ENCODE measurements around the gene CDKN2B-AS1.
"Not testable (repeated sequence)": the region's sequence is repeated elsewhere in the genome, so short reads cannot be mapped to it uniquely, and the experiment has no call there.

Gene CDKN2B-AS1

DNA sequence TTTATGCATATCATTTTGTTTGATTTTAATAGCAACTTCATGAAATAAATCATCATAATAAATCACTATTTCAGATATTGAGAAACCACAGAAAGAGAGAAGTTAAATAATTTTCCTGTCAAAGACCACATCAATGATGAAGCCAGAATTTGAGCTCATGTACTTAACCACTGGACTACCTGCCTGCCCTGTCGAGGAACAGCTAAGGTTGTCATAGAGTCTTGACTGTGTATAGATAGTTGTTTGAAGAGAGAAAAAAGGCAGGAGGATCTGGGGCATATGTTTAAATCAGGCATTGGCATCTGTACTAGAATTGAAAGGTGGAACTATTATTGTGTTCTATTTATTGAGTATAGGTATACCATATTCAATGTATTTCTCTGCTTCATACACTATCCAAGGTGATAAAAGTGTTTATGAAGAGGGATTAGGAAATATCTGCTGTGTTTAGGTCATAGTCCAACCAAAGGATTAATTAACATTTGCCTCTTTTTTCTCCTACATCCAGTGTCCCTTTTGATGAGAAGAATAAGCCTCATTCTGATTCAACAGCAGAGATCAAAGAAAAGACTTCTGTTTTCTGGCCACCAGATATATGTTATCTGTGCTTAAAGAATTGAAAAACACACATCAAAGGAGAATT is 51.8 kb downstream of the CDKN2B-AS1 start:
- no peak for DNase-seq

DNA sequence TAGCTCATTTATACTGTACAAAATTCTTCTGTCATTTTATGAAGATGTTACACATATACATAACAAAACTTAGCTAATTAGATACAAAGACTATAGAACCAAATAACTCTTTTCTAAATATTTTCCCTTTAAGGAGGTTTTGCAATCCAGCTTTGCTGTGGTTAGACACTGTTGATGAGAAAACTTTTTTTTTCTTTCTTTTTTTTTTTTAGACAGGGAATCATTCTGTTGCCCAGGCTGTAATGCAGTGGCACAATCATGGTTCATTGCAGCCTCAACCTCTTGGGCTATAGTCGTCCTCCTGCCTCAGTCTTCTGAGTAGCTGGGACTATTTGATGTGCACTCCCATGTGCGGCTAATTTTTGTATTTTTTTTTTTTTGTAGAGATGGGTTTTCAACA is 53.0 kb downstream of the CDKN2B-AS1 start:
- DNase-seq: no peak

DNA sequence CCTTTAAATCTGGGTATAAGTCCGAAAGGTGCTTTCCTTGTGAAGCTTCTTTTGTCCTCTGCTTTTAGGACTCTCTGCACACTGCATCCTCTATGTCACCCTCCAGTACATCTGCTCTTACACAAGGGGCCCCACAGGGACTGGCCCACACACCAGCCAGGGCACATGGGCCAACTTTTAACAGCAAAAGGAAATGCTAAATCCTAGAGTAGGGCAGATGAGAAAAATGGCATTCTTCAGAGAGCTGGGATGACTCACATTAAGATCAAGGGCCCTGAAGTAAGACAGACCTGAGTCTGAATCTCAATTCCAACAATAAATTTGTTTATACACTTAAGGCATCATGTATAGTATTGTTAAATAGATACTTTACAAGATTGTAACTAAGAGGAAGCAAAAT is 54.8 kb downstream of the CDKN2B-AS1 start:
- no peak for DNase-seq

DNA sequence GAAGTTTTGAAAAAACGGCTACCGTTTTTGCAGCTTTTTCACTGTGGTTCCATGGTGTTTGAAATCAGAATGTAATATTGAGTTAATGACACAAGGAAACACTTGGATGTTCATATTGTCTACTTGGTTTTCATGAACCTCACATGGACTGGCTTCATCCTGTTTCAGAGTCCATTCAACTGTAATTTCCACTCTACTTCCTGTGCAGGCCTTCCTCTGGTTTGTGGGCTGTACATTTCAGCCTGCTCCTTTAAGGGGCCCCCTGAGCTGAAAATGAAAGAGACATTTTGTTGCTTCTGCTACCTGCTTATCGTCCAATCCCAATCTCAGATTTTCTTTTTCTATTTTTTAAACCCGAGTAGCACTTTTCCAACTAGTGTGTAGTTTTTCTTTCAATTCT is 56.3 kb downstream of the CDKN2B-AS1 start:
- no peak for DNase-seq

DNA sequence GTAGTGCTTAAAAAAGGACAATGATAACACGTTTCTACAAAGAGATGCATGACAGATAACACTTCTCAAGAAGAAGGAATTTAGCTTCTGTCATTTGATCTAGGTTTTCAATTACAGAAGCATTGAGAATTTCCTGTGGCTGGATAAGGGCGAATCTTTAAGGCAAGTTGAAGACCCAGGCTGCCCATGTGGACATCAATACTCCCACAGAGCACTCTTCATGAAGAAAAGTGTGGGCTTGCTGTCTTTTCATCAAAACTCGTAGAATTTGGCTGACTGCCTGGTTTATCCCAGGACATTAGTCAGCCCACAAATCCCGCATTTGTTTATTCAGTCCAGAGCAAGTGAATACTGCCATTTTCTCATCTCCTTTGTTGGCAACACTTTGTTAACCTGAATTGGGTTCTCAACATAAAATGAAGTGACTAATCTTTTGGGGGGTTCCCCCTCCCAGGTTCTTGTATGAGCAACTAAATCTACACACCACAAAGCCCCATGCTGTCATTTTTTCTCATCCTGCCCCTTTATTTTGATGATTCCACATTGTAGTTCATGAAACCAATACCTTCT is 57.9 kb downstream of the CDKN2B-AS1 start:
- DNase-seq: no peak

DNA sequence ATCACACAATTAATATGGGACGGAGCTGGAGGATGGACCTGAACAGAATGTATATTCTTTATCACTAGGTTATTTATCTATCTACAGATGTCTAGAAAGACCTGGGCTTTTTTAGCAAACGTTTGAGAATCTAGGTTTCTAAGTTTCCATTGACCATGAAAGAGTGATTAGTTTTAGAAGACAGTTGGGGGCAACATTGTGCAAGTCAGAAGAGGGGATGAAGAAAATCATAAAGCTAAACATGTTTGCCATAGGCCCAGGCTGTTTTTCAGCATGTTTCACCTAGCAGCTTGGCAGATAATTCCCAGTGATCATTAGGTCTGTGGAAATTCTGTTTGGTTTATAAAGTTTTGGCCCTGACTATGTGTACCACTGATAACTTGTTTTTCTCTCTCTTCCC is 58.6 kb downstream of the CDKN2B-AS1 start:
- DNase-seq: no peak

DNA sequence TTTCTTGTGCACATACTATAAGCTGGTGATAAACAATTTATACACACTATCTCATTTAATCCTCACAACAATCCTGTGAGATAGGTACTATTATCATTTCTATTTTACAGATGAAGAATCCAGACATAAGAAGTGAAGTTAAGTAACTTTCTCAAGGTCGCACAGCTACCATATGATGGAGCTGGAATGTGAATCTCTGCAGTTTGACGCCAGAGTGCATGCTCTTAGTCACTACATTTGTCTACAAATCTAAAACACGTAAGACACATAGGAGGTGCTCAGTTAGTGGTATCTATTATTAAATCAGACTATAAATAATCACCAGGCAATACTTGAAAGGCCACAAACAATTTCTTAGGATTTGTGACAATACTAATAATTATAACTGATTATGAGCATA is 59.5 kb downstream of the CDKN2B-AS1 start:
- DNase-seq: no peak

DNA sequence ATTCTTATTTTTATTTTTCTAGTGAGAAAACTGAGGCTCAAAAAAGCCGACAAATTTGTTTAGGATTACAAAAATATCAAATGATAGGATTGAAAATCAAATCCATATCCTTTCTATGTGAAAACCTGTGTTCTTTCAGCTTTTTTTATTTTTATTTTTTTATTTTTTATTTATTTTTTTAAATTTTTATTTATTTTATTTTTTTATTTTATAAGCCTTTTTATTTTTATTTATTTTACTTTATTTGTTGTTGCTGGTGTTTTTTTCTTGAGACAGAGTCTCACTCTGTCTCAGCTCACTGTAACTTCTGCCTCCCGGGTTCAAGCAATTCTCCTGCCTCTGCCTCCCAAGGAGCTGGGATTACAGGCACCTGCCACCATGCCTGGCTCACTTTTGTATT is 59.9 kb downstream of the CDKN2B-AS1 start:
- no peak for DNase-seq

DNA sequence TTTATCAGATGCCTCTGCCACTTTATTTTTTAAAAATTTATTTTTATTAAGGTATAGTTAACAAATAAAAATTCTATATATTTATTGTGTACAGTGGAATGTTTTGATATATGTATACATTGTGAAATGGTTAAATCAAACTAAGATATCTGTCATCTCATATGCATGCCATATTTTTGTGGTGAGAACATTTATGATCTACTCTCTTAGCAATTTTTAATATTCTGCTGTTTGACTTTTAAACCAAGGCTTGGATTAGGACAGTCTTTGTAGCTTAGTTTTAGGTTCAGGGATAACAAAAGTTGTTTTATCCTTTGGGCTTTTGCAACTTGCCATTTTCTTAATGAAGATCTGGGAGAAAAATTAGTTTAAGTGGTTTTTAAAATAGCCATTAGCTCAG is 60.5 kb downstream of the CDKN2B-AS1 start:
- DNase-seq: no peak

DNA sequence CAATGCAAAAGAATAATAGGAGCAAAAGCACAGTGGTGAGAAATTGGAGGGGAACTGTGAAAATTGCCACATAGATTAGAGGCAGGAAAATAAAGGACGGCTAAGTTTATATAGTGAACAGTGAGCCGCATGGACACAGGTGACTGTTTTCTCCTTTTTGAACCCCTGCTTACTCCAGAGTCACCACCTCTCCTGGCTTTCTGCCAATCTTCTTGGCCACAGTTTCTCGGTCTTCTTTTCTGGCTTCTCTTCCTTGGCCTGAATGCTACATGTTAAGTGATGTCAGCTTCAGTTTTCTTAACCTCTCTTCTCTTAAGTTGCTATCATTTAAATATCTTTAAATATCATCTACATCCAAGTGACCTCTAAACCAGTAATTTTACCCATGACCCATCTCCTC is 61.8 kb downstream of the CDKN2B-AS1 start:
- no peak for DNase-seq

DNA sequence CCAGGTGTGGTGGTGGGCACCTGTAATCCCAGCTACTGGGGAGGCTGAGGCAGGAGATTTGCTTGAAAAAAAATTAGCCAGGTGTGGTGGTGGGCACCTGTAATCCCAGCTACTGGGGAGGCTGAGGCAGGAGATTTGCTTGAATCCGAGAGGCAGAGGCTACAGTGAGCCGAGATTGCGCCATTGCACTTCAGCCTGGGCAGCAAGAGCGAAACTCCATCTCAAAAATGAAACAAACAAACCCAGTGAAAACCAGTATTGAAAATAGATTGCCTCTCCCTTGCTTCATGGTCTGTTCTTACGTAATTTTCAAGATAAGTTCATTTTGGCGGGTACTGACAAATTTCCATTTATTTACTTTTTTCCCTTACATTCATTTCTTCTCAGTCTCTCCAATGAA is 63.4 kb downstream of the CDKN2B-AS1 start:
- DNase-seq: not testable (repeated sequence)

DNA sequence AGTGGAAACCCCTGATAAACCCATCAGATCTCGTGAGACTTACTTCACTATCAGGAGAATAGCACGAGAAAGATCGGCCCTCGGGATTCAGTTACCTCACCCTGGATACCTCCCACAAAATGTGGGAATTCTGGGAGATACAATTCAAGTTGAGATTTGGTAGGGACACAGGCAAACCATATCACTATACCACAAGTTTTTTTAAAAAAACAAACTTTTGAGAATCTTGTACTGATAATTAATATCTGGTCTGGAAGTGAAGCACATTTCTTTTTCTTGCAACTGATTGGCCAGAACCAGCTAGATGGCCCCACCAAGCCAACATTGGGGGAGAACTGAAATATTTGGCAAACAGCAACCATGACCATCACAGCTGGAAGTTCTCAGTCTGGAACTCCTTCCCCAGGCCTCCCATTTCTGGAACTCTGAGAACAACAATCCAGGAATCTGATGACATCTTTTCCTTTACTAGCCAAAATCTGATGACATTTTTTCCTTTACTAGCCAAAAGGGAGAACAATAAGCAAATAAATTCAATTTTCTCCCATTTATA is 66.3 kb downstream of the CDKN2B-AS1 start:
- DNase-seq: no peak

DNA sequence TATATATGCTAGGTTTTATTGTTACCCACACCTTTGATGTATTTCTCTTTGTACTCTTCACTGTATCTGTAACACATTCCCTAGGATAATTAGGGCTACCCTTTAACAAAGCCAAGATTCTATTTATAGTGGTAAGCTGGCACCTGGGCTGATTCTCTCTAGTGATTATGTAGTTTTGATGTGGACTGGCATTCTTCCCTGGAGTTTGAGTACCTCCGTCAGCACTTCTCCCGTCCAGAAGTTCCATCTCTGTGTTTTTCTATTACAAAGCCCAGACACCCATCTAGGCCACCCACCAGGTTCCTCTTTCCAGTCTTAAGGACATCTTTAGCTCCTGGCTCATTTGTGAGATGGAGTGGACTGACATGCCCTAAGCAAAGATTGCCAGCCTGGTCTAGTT is 70.4 kb downstream of the CDKN2B-AS1 start:
- DNase-seq: no peak

DNA sequence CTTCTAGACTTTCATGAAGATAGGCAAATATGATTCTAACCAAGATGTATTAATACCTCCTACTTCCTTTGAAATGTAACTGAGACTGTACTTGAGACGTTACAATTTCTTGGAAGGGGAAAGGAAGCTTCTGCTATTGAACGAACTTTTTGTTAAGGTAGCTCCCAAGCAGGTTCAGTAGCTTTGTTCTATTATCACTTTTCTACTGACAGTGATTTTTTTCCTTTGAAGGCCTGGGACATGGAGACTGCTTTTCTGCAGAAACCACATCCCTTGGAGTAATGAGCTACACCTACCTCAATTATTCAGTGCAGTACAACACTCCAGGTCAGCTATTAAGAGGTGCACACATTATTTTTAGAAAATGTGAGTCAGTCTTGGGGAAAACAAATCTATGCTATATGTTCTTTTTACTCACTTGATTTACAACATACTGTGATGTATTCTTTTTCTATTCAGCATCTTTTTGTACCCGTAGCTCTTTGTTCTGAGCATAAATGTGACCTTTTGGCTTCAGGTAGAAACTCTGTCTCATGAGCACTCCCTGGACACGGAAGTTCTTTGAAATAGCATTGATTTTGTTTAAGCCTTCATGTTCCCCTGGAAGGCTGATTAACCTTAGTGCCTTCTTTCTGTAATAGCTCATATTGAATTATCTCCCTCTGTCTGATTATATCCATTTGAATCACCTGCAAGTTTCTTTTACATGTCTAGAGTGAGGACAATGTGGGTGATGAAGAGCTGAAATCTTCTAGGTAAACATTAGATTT is 71.0 kb downstream of the CDKN2B-AS1 start:
- DNase-seq: no peak

DNA sequence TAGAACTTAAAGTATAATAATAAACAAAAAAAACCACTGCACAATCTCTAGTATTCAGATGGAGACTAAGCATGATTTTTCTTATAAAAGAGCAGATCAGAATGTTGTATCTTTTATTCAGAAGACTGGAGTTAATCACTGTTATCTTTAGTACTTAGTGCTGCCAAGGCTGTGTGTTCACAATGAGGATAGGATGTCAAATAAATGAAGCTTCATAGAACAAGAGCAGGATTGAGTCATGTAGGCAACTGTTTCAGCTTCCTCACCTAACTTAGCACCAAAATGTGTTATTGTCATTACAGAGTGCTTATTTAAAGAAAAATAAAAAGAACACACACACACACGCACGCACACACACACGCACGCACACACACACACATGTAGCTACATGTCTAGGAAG is 72.6 kb downstream of the CDKN2B-AS1 start:
- no peak for DNase-seq

DNA sequence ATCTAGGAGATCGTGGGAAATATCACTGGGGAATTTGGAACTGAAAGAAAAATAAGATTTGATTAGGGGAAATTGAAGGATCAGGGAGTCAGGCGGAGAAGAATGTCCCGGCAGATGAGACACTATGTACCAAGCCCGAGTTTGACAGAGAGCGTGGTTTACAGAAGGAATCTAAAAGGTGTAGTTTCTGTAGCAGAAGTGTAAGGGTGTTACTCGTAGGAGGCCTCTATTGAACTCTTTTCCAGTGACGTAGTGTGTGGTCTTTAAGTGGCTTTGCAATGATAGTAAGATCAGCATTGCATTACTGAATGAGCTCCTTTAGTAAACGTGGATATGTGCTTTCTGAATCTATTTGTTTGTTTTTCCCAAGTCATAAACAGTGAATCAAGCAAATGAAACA is 73.8 kb downstream of the CDKN2B-AS1 start:
- DNase-seq: no peak

DNA sequence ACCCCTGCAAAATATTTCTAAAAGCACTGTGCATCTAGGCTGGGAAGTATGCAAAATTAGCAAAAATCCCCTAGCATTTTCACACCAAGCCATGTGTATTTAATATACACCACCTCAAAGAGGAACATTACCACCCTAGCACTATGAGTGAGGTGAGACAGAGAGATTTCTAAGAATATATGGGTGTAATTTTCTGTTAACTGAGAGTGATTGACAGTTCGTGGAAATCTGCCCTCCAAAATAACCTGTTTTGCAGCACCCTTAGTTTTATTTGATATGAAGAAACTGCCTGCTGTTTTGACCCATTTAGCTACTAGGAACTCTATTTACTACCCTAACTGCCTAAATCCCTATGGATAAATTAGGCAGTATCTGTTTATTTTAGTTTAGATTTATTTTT is 78.8 kb downstream of the CDKN2B-AS1 start:
- DNase-seq: no peak

DNA sequence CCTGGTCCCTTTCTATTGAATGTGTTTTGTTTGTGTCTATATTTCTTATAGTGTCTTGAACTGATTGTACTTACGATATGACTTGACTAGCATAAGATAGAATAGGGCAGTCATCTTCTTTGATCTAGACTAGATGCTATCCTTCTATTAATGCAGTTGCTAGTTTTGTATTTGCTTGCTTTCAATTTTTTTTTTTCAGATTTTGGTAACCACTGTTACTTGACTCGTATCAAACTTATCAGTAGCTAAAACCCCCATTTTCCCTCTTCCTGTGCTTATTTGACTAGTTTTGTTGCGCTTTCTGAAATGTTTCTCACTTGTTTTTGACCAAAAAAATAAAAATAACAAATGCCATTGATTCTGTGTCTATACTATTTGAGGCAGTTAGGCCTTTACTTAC is 83.5 kb downstream of the CDKN2B-AS1 start:
- DNase-seq: no peak

DNA sequence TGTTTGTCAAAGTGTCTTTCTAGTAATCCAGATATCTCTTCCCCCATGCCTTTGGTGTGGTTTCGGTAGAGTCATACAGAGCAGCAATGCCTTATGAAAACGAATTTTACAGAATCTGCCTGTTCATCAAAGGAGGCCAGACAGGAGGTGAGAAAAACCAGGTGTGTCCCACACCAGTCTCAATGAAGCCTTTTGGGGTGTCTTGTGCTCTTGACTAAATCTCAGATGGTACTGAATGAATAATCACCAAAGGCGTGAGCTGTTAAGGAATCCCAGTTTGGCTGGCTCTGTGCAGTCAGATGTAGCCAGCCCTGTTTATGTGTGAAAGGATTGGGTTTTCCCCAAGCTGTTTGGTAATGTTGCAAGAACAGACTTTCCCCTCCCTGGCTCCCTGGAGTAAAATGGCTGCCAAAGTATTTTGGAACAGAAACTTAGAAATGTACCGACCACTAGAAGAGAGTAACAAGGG is 85.3 kb downstream of the CDKN2B-AS1 start:
- DNase-seq: no peak

DNA sequence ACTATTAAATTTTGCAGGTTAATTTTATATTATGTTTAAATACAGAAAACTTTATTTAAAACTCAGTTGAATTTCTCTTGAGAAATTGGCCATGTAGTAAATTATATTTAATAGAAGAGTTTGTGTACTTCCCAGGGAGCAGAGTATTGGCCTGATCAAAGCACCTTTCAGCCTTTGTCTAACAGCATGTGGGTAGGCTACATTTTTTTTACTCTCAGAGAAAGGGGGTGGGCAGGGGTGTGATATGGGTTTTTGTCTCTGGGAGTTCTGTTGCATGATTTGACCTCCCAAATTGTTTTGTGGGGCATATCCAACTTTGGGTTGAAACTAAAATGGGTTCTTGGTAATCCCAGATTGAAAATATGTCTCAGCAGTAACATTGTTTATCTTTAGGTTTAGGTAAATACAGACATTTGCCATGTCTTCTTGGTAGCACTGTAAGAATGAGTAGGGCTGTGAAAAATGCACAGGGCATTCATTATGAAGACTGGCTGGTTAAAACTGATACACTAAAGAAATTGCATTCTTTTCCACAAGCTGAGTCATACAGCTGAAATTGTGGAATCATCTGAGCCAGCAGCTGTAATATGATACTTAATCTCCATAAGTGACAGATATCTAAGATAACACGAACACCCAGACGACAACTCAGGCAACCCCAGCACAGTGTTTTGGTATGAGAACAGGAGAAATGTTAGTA is 89.9 kb downstream of the CDKN2B-AS1 start:
- peak; percentile 40 for DNase-seq

DNA sequence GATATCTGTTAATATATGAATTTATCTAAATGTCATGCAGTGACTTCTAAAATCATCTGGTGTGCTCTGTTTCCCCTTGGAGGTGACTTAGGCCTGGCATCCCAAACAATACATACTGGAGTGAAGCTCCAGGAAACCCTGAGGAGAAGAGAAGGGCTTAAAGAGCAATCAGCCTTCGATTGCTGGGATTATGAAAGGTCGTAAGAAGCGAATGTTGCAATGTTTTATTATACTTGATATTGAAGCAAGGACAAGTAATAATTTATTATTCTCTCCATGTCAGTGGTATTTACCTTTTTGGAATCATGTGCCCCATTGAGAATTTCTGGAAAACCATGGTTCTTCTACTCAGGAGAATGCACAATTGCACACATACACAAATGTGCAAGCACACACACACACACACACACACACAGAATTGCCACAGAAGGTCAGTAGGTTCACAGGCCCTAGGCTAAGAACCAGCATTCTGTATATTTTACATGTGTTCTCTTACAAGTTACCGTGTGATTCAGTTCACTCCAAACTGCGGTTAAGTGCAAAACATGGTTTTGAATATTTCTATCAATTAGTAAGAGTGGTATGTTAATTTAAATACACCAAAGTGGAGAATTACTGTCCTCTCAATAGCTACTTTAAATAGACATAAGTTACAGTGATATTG is 93.6 kb downstream of the CDKN2B-AS1 start:
- DNase-seq: no peak

DNA sequence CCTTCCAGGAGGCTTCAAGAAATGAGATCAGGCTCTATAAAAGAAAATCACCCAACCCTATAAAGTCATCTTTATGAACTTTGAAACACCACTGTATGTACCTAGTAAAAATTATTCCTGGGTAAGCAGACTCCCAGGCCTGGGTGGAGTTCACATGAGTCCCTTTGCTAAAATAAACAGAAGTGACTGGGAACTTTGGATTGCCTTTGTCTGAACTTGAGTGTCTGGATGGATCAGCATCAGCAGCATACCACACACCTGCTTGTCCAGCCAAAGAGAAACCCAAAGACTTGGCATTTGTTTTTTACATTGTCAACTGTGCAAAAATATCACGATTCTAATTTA is 94.1 kb downstream of the CDKN2B-AS1 start:
- no peak for DNase-seq

DNA sequence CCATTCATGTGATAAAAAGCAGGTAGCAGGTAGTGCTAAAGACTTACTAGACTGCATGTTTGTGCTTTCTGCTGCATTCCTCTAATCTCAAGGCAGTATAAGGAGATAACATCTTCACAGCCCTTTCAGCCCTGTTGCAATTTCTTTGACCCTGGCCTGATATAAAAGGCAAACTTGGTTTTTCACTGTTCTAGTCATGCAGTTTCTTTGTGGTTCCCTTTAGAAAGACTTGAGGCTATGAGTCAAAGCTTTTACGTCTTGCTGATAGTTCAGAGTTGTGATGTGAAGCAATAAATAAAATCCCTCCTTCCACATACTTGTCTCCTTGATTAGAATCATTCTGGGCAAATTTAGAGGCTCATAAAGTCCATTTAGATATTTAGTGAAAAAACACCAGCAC is 103.1 kb downstream of the CDKN2B-AS1 start:
- no peak for DNase-seq
